HFF-Myc (cell line): ENCODE results near the gene DLX1.

Experiments used
- DNase-seq: peaks from one replicate; pipeline ENCODE4 v3.0.0-alpha.2; 2011; ENCODE audit warnings: low read depth; ENCODE audit errors: extremely low read depth
- H3K4me3 ChIP-seq: replicated peaks from 2 replicates; pipeline ENCODE4 v1.5.1; 2011; ENCODE audit warnings: low read depth, mild to moderate bottlenecking, control low read depth, low read length
- TF ChIP-seq, protein P1 (sequence below): IDR thresholded peaks from 2 replicates; pipeline ENCODE4 v1.5.1; 2012; ENCODE audit warnings: mild to moderate bottlenecking, low read depth, low read length, control low read depth; ENCODE audit errors: missing control alignments

DLX1 gene

GRCh38 chr2:172091761-172092566, 6.7 kb downstream of the DLX1 start:
- H3K4me3 ChIP-seq, result no peak overlapping the region
- TF ChIP-seq, protein P1, sequence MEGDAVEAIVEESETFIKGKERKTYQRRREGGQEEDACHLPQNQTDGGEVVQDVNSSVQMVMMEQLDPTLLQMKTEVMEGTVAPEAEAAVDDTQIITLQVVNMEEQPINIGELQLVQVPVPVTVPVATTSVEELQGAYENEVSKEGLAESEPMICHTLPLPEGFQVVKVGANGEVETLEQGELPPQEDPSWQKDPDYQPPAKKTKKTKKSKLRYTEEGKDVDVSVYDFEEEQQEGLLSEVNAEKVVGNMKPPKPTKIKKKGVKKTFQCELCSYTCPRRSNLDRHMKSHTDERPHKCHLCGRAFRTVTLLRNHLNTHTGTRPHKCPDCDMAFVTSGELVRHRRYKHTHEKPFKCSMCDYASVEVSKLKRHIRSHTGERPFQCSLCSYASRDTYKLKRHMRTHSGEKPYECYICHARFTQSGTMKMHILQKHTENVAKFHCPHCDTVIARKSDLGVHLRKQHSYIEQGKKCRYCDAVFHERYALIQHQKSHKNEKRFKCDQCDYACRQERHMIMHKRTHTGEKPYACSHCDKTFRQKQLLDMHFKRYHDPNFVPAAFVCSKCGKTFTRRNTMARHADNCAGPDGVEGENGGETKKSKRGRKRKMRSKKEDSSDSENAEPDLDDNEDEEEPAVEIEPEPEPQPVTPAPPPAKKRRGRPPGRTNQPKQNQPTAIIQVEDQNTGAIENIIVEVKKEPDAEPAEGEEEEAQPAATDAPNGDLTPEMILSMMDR, result no peak
- no peak for DNase-seq

DNA sequence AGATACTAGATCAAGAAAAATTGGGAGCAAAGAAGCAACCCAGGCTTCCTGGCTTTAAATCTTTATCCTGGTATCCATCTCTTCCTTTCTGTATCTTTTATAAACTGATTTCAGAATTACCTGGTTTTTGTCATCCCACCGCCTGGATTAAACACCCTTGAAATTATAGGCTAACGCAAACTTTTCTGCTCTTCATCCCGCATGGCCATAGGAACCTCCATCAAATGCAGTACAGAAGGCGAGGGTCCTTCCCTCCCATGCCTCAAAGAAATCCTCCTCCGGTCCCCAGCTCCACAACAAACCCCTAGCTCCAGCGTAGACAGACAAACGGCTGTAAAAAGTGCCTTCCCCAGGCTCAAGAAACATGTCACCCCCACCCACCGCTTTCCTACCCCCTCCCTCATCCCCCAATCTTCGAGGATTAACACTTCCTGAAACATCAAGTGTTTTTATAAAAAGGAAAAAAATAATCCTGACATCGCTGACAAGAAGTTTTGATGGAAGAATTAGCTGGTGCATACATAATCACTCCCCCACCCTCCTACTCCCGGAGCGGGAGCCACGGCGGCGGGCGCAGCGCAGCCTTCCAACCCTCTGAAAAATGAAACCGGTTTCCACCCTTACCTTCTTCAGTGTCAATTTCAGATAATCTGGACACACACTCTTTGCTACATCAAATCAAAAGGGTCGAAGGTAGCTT, 7.6 kb downstream of the DLX1 start:
- DNase-seq, result no peak
- TF ChIP-seq, protein P1, result no peak
- no peak overlapping the region for H3K4me3 ChIP-seq

- no peak for DNase-seq
- H3K4me3 ChIP-seq, result no peak overlapping the region
- TF ChIP-seq, protein P1, result no peak
Measured at GRCh38 chr2:172093416-172094293, 8.3 kb downstream of the DLX1 start.

DNA sequence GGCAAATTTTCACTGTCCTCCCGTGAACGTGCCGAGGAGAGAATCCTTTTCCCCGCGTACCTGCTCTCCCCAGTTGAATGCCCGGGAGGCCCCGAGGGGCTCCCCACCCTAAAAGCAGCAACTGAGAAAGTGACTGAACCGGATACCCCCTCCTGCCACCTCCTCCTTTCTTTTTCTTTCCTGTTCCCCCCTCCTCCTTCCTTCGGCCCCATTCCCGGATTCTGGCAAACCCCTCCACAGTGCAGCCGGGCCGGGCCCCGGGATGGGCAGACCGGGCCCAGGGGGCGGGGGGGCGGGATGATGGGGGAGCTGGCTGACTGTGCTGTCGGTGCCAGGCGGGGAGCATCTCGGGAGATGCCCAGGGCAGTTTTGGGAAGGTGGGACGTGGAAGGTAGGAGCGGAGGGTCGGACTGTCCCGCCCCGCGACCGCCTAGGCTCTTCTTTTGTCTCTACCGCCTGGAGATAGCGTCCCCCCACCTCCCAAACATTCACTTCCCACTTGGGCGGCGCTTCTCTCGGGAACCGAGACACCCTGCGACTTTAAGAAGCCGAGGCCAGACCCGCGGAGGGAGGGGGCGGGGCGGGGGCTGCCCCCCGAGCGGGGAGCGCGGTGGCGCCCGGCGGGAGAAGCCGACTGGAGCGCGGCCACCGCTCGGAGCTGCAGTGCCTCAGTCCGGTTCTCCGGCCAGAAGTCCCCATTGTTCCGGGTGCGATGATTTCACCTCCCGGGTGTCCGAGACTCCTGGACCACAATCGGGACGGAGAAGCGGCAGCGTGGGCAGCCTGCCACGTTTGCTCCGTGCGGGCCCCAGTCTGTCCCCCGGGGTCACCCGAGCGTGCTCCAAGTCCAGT, 9.2 kb downstream of the DLX1 start:
- TF ChIP-seq, protein P1, result no peak
- no peak for DNase-seq
- H3K4me3 ChIP-seq, result peak overlapping the region; percentile 55

GRCh38 chr2:172095146-172095904, 10.0 kb downstream of the DLX1 start:
- peak overlapping the region; percentile 55 for H3K4me3 ChIP-seq
- TF ChIP-seq, protein P1, result no peak
- DNase-seq, result no peak
